Adipocyte (in vitro differentiated cells): Measurements from ENCODE around the gene LAMA4.

Source experiments
- DNase-seq: peaks from one replicate; pipeline ENCODE4 v3.0.0-alpha.2; 2015; ENCODE audit warnings: low read depth
- H3K27me3 ChIP-seq: replicated peaks from 2 replicates; pipeline ENCODE4 v1.7.0; 2013; ENCODE audit warnings: mild to moderate bottlenecking, low read length, moderate library complexity; ENCODE audit not compliant: control insufficient read depth, insufficient read depth
- H3K36me3 ChIP-seq: 2 replicates; pipeline ENCODE4 v1.7.0; 2013; ENCODE audit warnings: low read length, mild to moderate bottlenecking, moderate library complexity; ENCODE audit not compliant: control insufficient read depth, insufficient read depth, severe bottlenecking
- H3K4me1 ChIP-seq: 2 replicates; pipeline ENCODE4 v1.7.0; 2013; ENCODE audit warnings: mild to moderate bottlenecking, low read length, moderate library complexity; ENCODE audit not compliant: control insufficient read depth, insufficient read depth
- H3K4me3 ChIP-seq: 2 replicates; pipeline ENCODE4 v1.7.0; 2013; ENCODE audit warnings: mild to moderate bottlenecking, low read length, moderate library complexity
- H3K9ac ChIP-seq: 2 replicates; pipeline ENCODE4 v1.7.0; 2013; ENCODE audit warnings: mild to moderate bottlenecking, low read length, moderate library complexity
- H3K9me3 ChIP-seq: 2 replicates; pipeline ENCODE4 v1.7.0; 2013; ENCODE audit warnings: mild to moderate bottlenecking, low read length, moderate library complexity; ENCODE audit not compliant: control insufficient read depth

LAMA4 gene

GRCh38 chr6:112252571-112253497 is 1.5 kb downstream of the LAMA4 start:
- no peak for DNase-seq

DNA sequence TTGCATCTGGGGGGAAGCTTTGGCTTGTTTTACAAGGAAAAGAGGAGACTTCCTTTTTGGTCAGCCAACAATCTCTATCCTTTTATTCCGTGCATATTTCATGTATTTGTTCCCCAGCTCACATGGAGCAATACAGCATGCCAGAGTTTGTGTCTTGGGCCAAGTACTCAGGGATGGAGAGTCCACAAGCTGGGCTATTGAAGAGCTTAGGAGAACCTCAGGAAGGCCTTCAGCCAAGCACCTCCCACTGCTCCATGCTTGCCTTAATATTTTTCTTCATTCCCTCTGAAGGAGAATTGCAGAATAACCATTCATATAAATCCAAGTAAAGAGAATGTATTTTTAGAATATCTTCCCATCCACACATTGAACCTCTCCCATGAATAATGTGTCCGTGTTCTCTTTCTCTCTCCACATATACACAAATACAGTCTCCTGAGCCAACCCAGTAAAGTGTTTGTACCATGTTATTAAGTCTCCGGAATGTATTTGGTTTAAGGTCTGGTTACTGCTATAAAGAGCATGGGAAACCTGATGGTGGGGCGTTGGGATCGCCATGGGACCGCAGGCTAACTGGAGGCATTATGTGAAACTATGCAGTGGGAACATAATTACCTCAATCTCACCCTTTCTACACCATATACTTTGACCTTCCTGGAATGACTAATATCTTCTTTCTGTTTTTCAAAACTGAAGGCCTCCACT is 3.0 kb downstream of the LAMA4 start:
- peak; percentile 44 for DNase-seq
- Histone ChIP-seq H3K4me3 (peak overlapping the region; percentile 95), H3K27me3 (no peaks in the 10 kb centered on the region), H3K4me1 (peaks cover 52% of the 10 kb centered on the region), H3K9me3 (no peaks in the 10 kb centered on the region), H3K36me3 (peaks cover 29% of the 10 kb centered on the region), H3K9ac (peak overlapping the region; percentile 96)

More at GRCh38 chr6:112252571-112253497, 1.5 kb downstream of the LAMA4 start:
- peak overlapping the region; percentile 95 for H3K4me3 ChIP-seq
- H3K4me1 ChIP-seq: peaks cover 37% of the 10 kb centered on the region
- peak overlapping the region; percentile 96 for H3K9ac ChIP-seq
- peaks cover 17% of the 10 kb centered on the region for H3K36me3 ChIP-seq
- H3K27me3 ChIP-seq: no peaks in the 10 kb centered on the region
- no peaks in the 10 kb centered on the region for H3K9me3 ChIP-seq

- Histone ChIP-seq H3K9me3 (no peaks in the 10 kb centered on the region), H3K27me3 (no peaks in the 10 kb centered on the region), H3K4me1 (peaks cover 65% of the 10 kb centered on the region), H3K9ac (peak overlapping the region; percentile 96), H3K4me3 (peak overlapping the region; percentile 95), H3K36me3 (peaks cover 37% of the 10 kb centered on the region)
- DNase-seq: no peak
Measured at GRCh38 chr6:112249489-112249888, 4.9 kb downstream of the LAMA4 start.

DNA sequence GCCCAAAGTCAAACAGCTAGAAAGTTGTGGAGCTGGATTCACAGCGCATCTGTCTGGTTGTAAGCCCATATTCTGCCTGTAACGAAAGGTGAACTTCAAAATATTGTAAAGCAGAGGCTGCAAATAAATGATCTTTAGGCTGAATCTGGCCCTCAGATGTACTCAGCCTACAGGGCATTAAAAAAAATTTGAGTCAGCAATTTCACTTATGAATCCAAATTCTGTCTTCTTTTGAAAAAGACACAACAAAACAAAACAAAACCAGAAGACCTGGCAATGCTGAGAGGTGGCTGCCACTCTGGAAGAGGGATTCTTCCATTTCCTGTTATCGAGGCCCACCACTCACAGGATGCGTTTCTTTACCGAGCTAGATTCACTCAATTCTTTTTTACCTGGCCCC is 7.1 kb downstream of the LAMA4 start:
- H3K4me3 ChIP-seq: peak overlapping the region; percentile 69
- H3K9ac ChIP-seq: peak overlapping the region; percentile 96
- H3K27me3 ChIP-seq: no peaks in the 10 kb centered on the region
- no peaks in the 10 kb centered on the region for H3K9me3 ChIP-seq
- DNase-seq: no peak
- peaks cover 47% of the 10 kb centered on the region for H3K36me3 ChIP-seq
- H3K4me1 ChIP-seq: peaks cover 82% of the 10 kb centered on the region

- no peaks in the 10 kb centered on the region for H3K9me3 ChIP-seq
- H3K4me3 ChIP-seq: peak overlapping the region; percentile 40
- peak; percentile 91 for DNase-seq
- peaks cover 89% of the 10 kb centered on the region for H3K4me1 ChIP-seq
- H3K9ac ChIP-seq: peak overlapping the region; percentile 96
- no peaks in the 10 kb centered on the region for H3K27me3 ChIP-seq
- peaks cover 44% of the 10 kb centered on the region for H3K36me3 ChIP-seq
Measured at GRCh38 chr6:112245511-112246203, 8.7 kb downstream of the LAMA4 start.

DNA sequence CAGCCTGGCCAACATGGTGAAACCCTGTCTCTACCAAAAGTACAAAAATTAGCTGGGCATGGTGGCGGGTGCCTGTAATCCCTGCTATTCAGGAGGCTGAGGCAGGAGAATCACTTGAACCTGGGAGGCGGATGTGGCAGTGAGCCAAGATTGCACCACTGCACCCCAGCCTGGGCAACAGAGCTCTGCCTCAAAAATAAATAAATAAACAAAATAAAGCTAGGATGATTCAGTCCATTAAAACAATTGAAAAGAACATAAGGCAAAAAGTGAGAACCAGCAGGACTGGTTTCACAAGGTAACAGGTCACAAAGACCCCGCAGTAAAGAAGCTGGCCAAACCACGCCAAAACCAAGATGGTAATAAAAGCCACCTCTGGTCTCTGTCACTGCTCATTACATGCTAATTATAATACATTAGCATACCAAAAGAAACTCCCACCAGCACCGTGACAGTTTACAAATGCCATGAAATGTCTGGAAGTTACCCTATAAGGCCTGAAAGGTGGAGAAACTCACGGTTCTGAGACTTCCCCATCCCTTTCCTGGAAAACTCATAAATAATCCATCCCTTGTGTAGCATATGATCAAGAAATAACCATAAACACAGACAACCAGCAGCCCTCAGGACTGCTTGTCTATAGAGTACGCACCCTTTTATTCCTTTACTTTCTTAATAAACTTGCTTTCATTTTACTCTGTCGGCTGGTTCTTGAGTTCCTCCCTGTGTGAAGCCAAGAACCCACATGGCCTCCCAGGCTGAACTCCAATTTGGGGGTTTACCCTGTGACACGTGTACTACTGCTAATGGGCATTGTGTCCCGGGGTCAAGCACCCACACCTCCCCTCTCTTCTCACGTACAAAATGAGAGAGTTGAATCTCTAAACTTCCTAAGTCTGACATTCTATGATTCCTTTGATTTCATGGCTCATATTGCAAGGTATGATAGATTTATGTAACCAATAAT is 10.2 kb downstream of the LAMA4 start:
- H3K4me3 ChIP-seq: peak overlapping the region; percentile 54
- H3K36me3 ChIP-seq: peaks cover 33% of the 10 kb centered on the region
- no peaks in the 10 kb centered on the region for H3K9me3 ChIP-seq
- DNase-seq: no peak
- peaks cover 77% of the 10 kb centered on the region for H3K4me1 ChIP-seq
- H3K27me3 ChIP-seq: no peaks in the 10 kb centered on the region
- H3K9ac ChIP-seq: peak overlapping the region; percentile 96

DNA sequence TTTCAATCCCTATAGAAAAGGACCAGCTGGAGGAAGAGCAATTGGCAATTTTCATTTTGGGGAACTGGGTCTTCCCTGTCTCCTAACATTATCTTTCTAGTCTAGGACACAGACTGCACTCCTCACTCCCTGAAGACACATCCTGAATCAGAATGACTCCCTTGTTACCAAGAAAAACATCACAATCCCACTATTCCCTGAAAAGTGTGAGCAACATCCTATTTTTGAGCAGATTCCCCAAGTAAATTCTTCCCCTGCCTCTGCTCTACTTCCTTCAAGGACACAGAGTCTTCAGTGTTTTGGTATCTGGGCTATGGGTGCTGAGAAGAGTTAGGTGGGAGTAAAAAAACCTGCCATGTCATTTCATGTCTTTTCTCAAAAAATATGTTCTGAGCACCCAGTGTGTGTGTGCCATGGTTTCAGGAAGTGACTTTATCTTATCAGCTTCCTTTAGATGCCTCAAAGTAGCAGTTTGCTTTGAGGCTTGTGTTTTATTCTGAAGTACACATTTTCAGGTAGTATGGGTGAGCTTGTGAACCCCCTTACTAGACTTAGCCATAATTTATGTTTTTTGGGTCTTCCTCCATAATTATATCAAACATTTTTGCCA is 12.4 kb downstream of the LAMA4 start:
- Histone ChIP-seq H3K4me1 (peaks cover 72% of the 10 kb centered on the region), H3K36me3 (peaks cover 25% of the 10 kb centered on the region), H3K27me3 (no peaks in the 10 kb centered on the region), H3K9me3 (no peaks in the 10 kb centered on the region), H3K4me3 (no peak overlapping the region), H3K9ac (peak overlapping the region; percentile 16)
- DNase-seq: no peak

- Histone ChIP-seq H3K27me3 (no peaks in the 10 kb centered on the region), H3K36me3 (peaks cover 15% of the 10 kb centered on the region), H3K9ac (peak overlapping the region; percentile 73), H3K9me3 (no peaks in the 10 kb centered on the region), H3K4me3 (no peak overlapping the region), H3K4me1 (peaks cover 73% of the 10 kb centered on the region)
- DNase-seq: peak; percentile 94
Measured at GRCh38 chr6:112237595-112237994, 16.8 kb downstream of the LAMA4 start.

DNA sequence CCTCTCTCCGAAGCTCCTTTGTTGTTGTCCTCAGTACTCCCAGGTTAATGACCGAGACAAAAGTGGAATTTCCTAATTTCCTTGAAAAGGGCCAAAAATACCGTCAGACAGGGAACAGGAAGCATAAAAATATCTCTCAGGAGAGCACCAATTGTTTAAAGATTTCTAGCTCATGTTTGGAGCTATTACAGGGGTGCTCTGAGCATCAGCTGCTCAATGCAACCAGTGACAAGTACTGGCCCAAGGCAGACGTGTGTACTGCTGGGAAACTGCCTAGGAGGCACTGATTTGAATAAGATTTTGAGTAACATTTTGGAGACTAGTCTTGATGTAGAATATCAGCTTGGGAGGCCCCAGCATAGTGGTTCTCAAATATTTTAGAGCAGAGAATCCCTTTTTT is 17.3 kb downstream of the LAMA4 start:
- H3K9me3 ChIP-seq: no peaks in the 10 kb centered on the region
- H3K4me1 ChIP-seq: peaks cover 73% of the 10 kb centered on the region
- H3K9ac ChIP-seq: peak overlapping the region; percentile 46
- H3K4me3 ChIP-seq: no peak overlapping the region
- peaks cover 12% of the 10 kb centered on the region for H3K36me3 ChIP-seq
- no peak for DNase-seq
- no peaks in the 10 kb centered on the region for H3K27me3 ChIP-seq

DNA sequence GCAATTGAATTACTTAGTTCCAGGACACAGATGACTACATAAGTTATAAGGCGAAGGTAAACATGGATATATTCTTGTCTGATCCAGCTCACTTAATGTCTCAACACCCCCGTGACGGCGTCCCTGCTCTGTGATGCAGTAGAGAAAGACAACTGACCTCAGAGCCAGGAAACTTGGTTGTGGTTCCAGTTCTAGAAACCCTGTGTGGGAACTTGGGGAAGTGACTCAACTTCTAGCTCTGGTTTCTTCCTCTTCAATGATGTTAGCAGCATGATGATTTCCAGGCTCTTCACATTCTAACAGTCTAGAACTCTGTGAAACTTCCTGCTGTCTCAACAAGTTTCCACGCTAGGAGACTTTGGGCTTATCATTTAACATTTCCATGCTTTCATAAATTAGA is 18.4 kb downstream of the LAMA4 start:
- Histone ChIP-seq H3K4me1 (peaks cover 74% of the 10 kb centered on the region), H3K36me3 (peaks cover 12% of the 10 kb centered on the region)
- peak; percentile 15 for DNase-seq

More for the DNA sequence above, 18.4 kb downstream of the LAMA4 start:
- Histone ChIP-seq H3K4me3 (no peak overlapping the region), H3K27me3 (no peaks in the 10 kb centered on the region), H3K9me3 (no peaks in the 10 kb centered on the region), H3K9ac (peak overlapping the region; percentile 28)
